H1 (cell line): Measurements from ENCODE around the gene CDH9. TPM values are rescaled to one million over a fixed set of nuclear protein-coding genes. Genes with fewer than 3 reads are reported as not detected.

Source experiments
- RAD21 ChIP-seq, 2 experiments: IDR thresholded peaks in 1 of 2; conservative IDR thresholded peaks in 1 of 2; 2 replicates each; pipeline ENCODE4 v1.6.1; 2011; ENCODE audit warnings: low read depth in 2 of 2, low read length in 2 of 2, improper control_type of control experiment in 1 of 2, inconsistent platforms in 1 of 2, mild to moderate bottlenecking in 1 of 2, moderate library complexity in 1 of 2
- SRF ChIP-seq: IDR thresholded peaks from 2 replicates; pipeline ENCODE4 v1.6.1; 2011; ENCODE audit warnings: mild to moderate bottlenecking, low read depth, low read length, moderate library complexity
- polyA plus RNA-seq, 7 experiments: library from polyadenylated mRNA; depleted of rRNA in 3 of 7; stranded (reverse) in 5 of 7; unstranded in 2 of 7; fragments of >200 nt in 5 of 7; fragments of 200-250 nt in 2 of 7; gene quantifications; 1 replicate in 5 of 7; 2 replicates in 1 of 7; 4 replicates in 1 of 7; pipeline versions ENCODE4 v1.2.1 to v1.2.3, GENCODE V29; 2011 to 2013; ENCODE audit warnings: missing spikeins in 2 of 7, mixed read lengths in 2 of 7
- total RNA-seq: library from RNA; stranded (reverse); fragmentation: NEBNext Ultra II Directional; extraction: Animal tissue kit (Norgen Biotek cat#: 25700); gene quantifications from 2 replicates; pipeline ENCODE4 v1.2.1, GENCODE V29; 2021

CDH9 gene
- total and polyA plus RNA-seq, 2 of the 8 experiments (the other 6 are each of a cell fraction or from before 2014, with no cell fraction given): 0.54 to 1.0 TPM

DNA sequence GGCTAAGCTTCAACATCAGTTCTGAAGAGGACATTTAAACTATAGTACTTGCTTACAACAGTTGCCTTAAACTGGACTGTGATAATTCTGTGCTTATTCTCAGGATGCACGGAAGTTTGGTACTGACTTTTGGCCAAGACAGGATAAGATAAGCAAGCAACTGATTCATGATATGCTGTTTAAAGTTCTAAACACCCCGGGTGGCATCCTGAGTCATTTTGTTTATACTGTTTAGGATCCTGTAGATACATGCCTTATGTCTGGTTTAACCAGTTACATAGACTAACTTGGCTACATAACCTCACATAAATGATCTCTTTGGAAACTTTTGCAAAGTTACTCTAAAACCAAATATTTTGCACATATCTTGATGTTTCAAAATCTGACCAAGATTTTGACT, 95.9 kb downstream of the CDH9 start (continued):
- TF ChIP-seq RAD21 (IDR thresholded peaks at IDR 0.05 in 1 of 2, conservative IDR thresholded peaks at IDR 0.05 in 1 of 2; ENCODE audit: low read depth in 2 of 2, low read length in 2 of 2) (no peak), SRF (no peak)
